Nephron (organoid): ENCODE results near the gene LIN37.
A peak's percentile ranks its signal among the peaks of the same experiment; 100 is the strongest.

Experiments used
- H3K27ac Mint-ChIP-seq, 3 experiments: 2 replicates each; pipeline ENCODE4 v1.8.0; 2020; ENCODE audit warnings: mixed read lengths in 3 of 3, mild to moderate bottlenecking in 2 of 3, moderate library complexity in 1 of 3
- H3K27me3 Mint-ChIP-seq: 2 replicates; pipeline ENCODE4 v1.8.0; 2021; ENCODE audit warnings: low read depth, mild to moderate bottlenecking, moderate library complexity, mixed read lengths
- H3K36me3 Mint-ChIP-seq: 2 replicates; pipeline ENCODE4 v1.8.0; 2020; ENCODE audit warnings: low read depth, mixed read lengths
- H3K4me1 Mint-ChIP-seq: 2 replicates; pipeline ENCODE4 v1.8.0; 2020; ENCODE audit warnings: mixed read lengths
- H3K4me3 Mint-ChIP-seq, 3 experiments: 2 replicates each; pipeline ENCODE4 v1.8.0; 2020; ENCODE audit warnings: mild to moderate bottlenecking in 3 of 3, mixed read lengths in 3 of 3, moderate library complexity in 2 of 3
- H3K9me3 Mint-ChIP-seq: 2 replicates; pipeline ENCODE4 v1.8.0; 2020; ENCODE audit warnings: mixed read lengths
- CTCF ChIP-seq, 3 experiments: fragments of 200-600 bp; sonication (generic); IDR thresholded peaks; one replicate each; pipeline ENCODE4 v1.5.0; 2021; ENCODE audit warnings: antibody characterized with exemption in 3 of 3; ENCODE audit not compliant: unreplicated experiment in 3 of 3

The LIN37 gene

GRCh38 chr19:35751839-35752745 is 3.7 kb downstream of the LIN37 start:
- peaks cover 26% of the 10 kb centered on the region for H3K4me1 Mint-ChIP-seq
- no peak overlapping the region for H3K27ac Mint-ChIP-seq
- peak overlapping the region in 1 of 3 experiments; percentile 34 for H3K4me3 Mint-ChIP-seq
- peaks cover 11% of the 10 kb centered on the region for H3K27me3 Mint-ChIP-seq
- peaks cover 15% of the 10 kb centered on the region for H3K36me3 Mint-ChIP-seq
- no peak for TF ChIP-seq CTCF (IDR thresholded peaks at IDR 0.05; ENCODE audit: unreplicated experiment in 3 of 3)
- H3K9me3 Mint-ChIP-seq, result no peaks in the 10 kb centered on the region

GRCh38 chr19:35752746-35753350 is 4.5 kb downstream of the LIN37 start:
- peaks cover 30% of the 10 kb centered on the region for H3K4me1 Mint-ChIP-seq
- no peak for TF ChIP-seq CTCF (IDR thresholded peaks at IDR 0.05; ENCODE audit: unreplicated experiment in 3 of 3)
- no peaks in the 10 kb centered on the region for H3K9me3 Mint-ChIP-seq
- peak overlapping the region in 1 of 3 experiments; percentile 55 for H3K27ac Mint-ChIP-seq
- H3K27me3 Mint-ChIP-seq, result peaks cover 11% of the 10 kb centered on the region
- H3K36me3 Mint-ChIP-seq, result peaks cover 16% of the 10 kb centered on the region
- H3K4me3 Mint-ChIP-seq, result no peak overlapping the region

GRCh38 chr19:35753634-35754369 is 5.4 kb downstream of the LIN37 start:
- peaks cover 15% of the 10 kb centered on the region for H3K36me3 Mint-ChIP-seq
- no peak for TF ChIP-seq CTCF (IDR thresholded peaks at IDR 0.05; ENCODE audit: unreplicated experiment in 3 of 3)
- H3K4me1 Mint-ChIP-seq, result peaks cover 25% of the 10 kb centered on the region
- H3K4me3 Mint-ChIP-seq, result peak overlapping the region; percentile 40 to 50 (median 44)
- H3K27ac Mint-ChIP-seq, result peak overlapping the region in 2 of 3 experiments; percentile 55 to 83
- H3K9me3 Mint-ChIP-seq, result no peaks in the 10 kb centered on the region
- peaks cover 11% of the 10 kb centered on the region for H3K27me3 Mint-ChIP-seq

- H3K27ac Mint-ChIP-seq, result peak overlapping the region; percentile 47 to 83 (median 64)
- peak overlapping the region; percentile 58 to 62 (median 61) for H3K4me3 Mint-ChIP-seq
- TF ChIP-seq CTCF (IDR thresholded peaks at IDR 0.05; ENCODE audit: unreplicated experiment in 3 of 3), result no peak
- H3K36me3 Mint-ChIP-seq, result peaks cover 18% of the 10 kb centered on the region
- H3K27me3 Mint-ChIP-seq, result peaks cover 11% of the 10 kb centered on the region
- H3K9me3 Mint-ChIP-seq, result no peaks in the 10 kb centered on the region
- peaks cover 30% of the 10 kb centered on the region for H3K4me1 Mint-ChIP-seq
These were observed 6.2 kb downstream of the LIN37 start for GRCh38 chr19:35754370-35755130.

- Mint-ChIP-seq H3K4me1 (peaks cover 32% of the 10 kb centered on the region), H3K27me3 (peaks cover 11% of the 10 kb centered on the region), H3K4me3 (peak overlapping the region; percentile 58 to 62 (median 61)), H3K36me3 (peaks cover 20% of the 10 kb centered on the region), H3K9me3 (no peaks in the 10 kb centered on the region), H3K27ac (peak overlapping the region; percentile 47 to 83 (median 64))
- TF ChIP-seq CTCF (IDR thresholded peaks at IDR 0.05; ENCODE audit: unreplicated experiment in 3 of 3), result no peak
These were observed 6.8 kb downstream of the LIN37 start for GRCh38 chr19:35755131-35755549.
